ENCODE results near the gene KCND3. TPM values are rescaled to one million over a fixed set of nuclear protein-coding genes. Genes with fewer than 3 reads are reported as not detected.
"Not testable (repeated sequence)": the region's sequence is repeated elsewhere in the genome, so short reads cannot be mapped to it uniquely, and the experiment has no call there.

KCND3 gene
- total RNA-seq, 1 donor: 0.31 TPM

DNA sequence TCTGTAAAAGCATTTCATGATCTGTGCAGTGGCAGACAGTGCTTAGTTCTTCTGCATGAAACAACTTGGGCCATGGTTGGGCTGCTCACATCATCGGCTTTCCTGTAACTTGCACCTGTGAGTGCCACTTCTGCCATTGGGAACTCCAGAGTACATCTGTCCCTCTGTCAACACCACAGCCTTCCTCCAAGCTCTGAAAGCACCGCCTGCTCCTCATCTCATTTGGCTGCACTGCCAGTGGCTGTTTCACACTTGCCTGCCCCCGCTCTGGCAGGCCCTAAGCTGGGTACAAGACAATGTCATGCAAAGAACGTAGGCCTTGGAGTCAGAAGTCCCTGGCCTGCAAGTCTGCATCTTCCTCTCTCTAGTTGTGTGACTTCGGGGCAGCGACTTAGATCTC, 187.4 kb downstream of the KCND3 start:
- H3K4me1 ChIP-seq (ENCODE audit: insufficient read depth, low read length): no peaks in the 10 kb centered on the region
- no peak overlapping the region for H3K4me3 ChIP-seq (ENCODE audit: low read length)
- no peaks in the 10 kb centered on the region for H3K9me3 ChIP-seq (ENCODE audit: low read depth, low read length)
- H3K27me3 ChIP-seq (ENCODE audit: insufficient read depth, low read length): no peaks in the 10 kb centered on the region

DNA sequence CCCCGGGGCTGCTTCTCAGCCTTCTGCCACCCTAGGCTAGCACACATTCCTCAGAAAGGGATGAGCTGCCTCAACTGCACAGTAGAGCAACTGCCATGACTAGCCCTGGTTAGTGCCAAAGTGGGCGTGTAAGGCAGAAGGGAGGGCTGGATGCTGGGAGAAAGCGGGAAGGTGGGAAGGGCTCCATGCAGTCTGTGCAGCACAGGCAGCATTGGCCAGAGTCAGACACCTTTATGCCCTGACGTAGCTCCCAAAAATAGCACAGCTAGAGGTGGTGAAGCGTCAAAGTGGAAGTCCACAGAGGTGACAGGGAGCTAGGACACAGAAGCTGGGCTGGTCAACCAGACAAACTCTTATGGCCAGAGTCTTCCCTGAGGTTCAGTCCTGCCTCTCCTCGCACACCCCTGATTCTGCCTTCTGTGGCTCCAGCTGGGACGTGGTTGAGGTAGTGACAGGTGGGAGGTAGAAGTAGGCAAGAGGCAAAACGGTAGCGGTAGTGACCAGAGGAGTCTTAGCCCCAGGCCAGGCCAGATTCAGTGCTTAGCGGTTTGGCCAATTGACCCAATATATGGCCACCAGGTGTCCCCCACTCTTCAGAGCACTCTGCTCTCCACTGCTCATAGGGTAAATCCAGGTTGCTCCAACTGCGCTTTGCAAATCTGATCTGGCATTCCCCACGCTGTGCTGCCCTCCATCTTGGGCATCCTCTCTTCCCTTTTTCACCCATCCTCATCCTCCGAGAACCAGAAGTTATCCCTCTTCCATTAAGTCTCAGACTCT, 188.2 kb downstream of the KCND3 start:
- H3K9me3 ChIP-seq (ENCODE audit: low read depth, low read length): no peaks in the 10 kb centered on the region
- no peak overlapping the region for H3K4me3 ChIP-seq (ENCODE audit: low read length)
- no peaks in the 10 kb centered on the region for H3K4me1 ChIP-seq (ENCODE audit: insufficient read depth, low read length)
- no peaks in the 10 kb centered on the region for H3K27me3 ChIP-seq (ENCODE audit: insufficient read depth, low read length)

DNA sequence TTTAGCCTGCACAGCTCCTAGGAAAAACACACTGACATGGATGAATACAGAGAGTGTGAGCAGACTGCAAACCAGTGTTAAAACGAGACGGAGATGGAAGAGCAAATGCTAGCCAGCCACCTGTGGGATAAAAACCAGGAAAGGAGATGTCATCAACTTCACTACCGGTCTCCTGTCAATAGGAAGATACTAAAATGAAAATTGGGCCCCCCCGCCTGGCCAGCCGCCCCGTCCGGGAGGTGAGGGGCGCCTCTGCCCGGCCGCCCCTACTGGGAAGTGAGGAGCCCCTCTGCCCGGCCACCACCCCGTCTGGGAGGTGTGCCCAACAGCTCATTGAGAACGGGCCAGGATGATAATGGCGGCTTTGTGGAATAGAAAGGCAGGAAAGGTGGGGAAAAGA, 189.7 kb downstream of the KCND3 start:
- not testable (repeated sequence) for H3K4me3 ChIP-seq (ENCODE audit: low read length)

DNA sequence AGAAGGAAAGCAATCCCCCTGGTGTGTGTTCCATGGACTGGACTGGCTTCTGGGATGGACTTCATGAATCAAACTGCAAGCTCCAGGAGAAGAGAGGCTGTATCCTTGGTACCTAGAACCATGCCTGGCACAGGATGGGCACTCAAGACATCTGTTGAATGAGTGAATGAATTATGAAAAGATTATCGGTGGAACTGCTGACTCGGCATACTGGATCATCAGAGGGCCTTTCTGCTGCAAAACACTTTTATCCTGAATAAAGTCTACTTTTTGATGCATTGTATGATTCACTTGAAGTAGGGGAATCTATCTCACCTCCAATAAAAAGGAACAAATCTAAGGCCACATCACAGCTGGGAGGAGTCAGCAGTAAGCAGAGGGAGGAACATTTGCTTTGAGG, 190.9 kb downstream of the KCND3 start:
- Histone ChIP-seq H3K9me3 (ENCODE audit: low read depth, low read length) (no peaks in the 10 kb centered on the region), H3K4me1 (ENCODE audit: insufficient read depth, low read length) (no peaks in the 10 kb centered on the region), H3K27me3 (ENCODE audit: insufficient read depth, low read length) (no peaks in the 10 kb centered on the region), H3K4me3 (ENCODE audit: low read length) (no peak overlapping the region)

More for the DNA sequence above, 189.7 kb downstream of the KCND3 start:
- not testable (repeated sequence) for H3K27me3 ChIP-seq (ENCODE audit: insufficient read depth, low read length); H3K4me1 ChIP-seq (ENCODE audit: insufficient read depth, low read length); H3K9me3 ChIP-seq (ENCODE audit: low read depth, low read length)

DNA sequence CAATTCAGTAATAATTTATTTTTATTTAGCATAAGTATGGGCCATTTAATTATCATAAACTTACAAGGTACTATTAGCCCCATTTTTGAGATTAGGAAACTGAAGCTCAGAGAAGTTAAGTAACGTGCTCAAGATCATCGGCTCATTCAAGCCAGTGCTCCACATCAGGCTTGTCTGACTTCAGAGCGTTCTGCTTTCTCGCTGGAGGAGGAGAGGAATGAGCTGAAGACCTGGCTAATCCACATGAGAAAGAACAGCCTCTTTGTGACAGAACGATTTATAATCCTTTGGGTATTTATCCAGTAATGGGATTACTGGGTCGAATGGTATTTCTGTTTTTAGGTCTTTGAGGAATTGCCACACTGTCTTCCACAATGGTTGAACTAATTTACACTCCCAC, 194.1 kb downstream of the KCND3 start:
- Histone ChIP-seq H3K9me3 (ENCODE audit: low read depth, low read length) (no peaks in the 10 kb centered on the region), H3K4me3 (ENCODE audit: low read length) (no peak overlapping the region), H3K4me1 (ENCODE audit: insufficient read depth, low read length) (no peaks in the 10 kb centered on the region), H3K27me3 (ENCODE audit: insufficient read depth, low read length) (peaks cover 6% of the 10 kb centered on the region)

DNA sequence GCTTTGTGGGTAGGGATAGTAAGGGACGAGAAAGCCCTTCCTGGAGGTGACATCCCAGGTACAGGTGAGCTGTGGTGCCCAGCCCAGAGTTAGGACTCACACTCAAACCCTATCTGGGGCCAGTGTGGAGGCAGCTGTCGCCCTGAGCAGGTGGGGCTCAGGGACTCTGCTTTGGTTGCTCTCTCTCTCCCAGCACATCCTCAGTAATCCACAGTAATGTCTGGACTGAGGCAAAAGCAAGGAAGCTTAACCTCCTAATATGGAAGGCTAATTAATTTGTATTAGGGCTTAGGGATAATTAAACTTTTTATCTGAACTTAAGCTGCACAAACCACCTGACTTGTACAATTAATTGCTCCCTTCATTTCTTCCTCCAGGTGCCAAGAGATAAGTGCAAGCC, 195.5 kb downstream of the KCND3 start:
- H3K4me3 ChIP-seq (ENCODE audit: low read length): no peak overlapping the region
- no peaks in the 10 kb centered on the region for H3K9me3 ChIP-seq (ENCODE audit: low read depth, low read length)
- H3K27me3 ChIP-seq (ENCODE audit: insufficient read depth, low read length): peaks cover 6% of the 10 kb centered on the region
- no peaks in the 10 kb centered on the region for H3K4me1 ChIP-seq (ENCODE audit: insufficient read depth, low read length)

DNA sequence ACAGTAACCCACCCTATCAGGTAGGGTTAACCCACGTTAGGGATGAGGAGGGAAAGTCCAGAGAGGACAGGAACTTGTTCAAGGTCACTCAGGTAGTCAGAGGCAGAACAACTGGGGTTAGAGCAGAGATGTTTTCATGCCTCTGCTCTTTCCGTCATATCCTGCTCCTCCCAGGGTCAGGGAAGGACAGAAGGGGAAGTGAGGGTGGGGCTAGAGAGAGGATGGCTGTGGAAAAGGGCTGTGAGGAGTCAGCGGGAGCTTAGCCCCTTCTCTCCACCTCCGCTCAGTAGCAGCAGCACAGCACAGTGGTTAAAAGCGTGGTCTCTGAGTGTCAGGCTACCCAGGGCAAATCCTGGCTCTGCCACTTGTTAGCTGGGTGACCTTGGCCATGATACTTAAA, 197.2 kb downstream of the KCND3 start:
- Histone ChIP-seq H3K9me3 (ENCODE audit: low read depth, low read length) (no peaks in the 10 kb centered on the region), H3K4me1 (ENCODE audit: insufficient read depth, low read length) (no peaks in the 10 kb centered on the region), H3K4me3 (ENCODE audit: low read length) (no peak overlapping the region), H3K27me3 (ENCODE audit: insufficient read depth, low read length) (peaks cover 6% of the 10 kb centered on the region)

DNA sequence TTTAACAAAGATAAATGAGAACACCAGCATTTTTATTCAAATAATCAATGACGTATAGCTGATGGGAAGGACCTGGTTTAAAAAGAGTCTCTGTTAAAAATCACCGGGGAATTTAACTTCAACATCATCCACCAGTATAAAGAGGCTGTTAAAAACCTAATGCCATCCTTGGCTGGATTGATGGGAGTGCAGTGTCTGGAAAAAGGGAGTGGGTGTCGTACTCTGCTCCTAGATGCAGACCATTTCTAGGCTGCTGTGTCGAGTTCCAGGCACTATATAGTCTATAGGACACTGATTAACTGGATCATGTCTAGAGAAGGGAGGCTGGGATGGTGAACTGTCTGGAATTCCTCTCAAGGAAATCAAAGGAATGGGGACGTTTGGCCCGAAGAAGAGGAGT, 197.7 kb downstream of the KCND3 start:
- no peak overlapping the region for H3K4me3 ChIP-seq (ENCODE audit: low read length)
- H3K9me3 ChIP-seq (ENCODE audit: low read depth, low read length): no peaks in the 10 kb centered on the region
- H3K27me3 ChIP-seq (ENCODE audit: insufficient read depth, low read length): peaks cover 6% of the 10 kb centered on the region
- H3K4me1 ChIP-seq (ENCODE audit: insufficient read depth, low read length): no peaks in the 10 kb centered on the region

DNA sequence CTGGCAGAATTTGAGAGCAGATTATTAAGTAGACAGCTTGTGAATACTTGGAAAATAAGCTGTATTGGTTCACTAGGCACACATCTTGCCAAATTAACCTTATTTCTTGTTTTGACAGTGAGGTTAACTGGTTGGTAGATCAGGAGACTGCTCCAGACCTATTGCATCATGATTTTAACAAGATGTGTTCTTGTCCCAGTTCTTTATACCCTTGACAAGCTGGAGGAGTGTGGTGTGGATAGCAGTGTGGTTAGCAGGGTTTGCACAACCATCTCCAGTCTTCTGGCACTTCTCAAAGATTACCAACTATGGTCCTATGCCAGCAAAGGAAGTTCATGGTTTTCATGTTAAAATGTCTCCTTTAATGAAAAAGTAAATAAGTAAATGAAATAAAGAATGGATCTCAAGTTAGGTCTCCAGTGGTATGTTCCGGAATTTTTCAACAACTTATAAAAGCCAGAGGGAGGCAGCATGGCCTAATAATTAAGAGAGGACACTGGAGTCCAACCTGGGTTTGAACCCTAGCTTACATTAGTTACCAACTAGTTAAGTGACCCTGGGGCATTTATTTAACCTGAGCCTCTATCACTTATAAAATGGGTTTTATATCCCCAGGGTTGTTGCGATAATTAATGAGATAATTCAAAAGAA, 199.7 kb downstream of the KCND3 start:
- H3K9me3 ChIP-seq (ENCODE audit: low read depth, low read length): no peaks in the 10 kb centered on the region
- no peaks in the 10 kb centered on the region for H3K4me1 ChIP-seq (ENCODE audit: insufficient read depth, low read length)
- no peak overlapping the region for H3K4me3 ChIP-seq (ENCODE audit: low read length)
- H3K27me3 ChIP-seq (ENCODE audit: insufficient read depth, low read length): peaks cover 6% of the 10 kb centered on the region

DNA sequence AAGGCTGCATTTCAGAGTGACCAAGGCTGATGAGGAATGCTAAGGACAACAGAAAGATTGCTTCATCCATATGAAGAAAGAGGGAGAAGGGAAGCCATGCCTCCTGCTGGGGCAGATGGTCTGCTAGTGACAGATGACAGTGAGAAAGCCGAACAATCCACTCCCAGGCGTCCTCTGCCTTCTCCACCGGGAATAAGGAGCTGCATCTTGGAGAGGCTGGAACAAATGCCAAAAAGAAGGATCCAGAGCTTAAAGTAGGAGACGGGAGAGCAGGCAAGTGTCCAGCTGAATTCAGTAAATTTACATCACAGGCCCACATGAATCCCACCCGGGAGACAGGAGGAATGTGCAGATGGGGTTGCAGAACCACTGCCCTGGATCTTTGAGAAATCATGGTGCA, 200.3 kb downstream of the KCND3 start:
- no peak overlapping the region for H3K4me3 ChIP-seq (ENCODE audit: low read length)
- H3K4me1 ChIP-seq (ENCODE audit: insufficient read depth, low read length): no peaks in the 10 kb centered on the region
- peaks cover 6% of the 10 kb centered on the region for H3K27me3 ChIP-seq (ENCODE audit: insufficient read depth, low read length)
- no peaks in the 10 kb centered on the region for H3K9me3 ChIP-seq (ENCODE audit: low read depth, low read length)

DNA sequence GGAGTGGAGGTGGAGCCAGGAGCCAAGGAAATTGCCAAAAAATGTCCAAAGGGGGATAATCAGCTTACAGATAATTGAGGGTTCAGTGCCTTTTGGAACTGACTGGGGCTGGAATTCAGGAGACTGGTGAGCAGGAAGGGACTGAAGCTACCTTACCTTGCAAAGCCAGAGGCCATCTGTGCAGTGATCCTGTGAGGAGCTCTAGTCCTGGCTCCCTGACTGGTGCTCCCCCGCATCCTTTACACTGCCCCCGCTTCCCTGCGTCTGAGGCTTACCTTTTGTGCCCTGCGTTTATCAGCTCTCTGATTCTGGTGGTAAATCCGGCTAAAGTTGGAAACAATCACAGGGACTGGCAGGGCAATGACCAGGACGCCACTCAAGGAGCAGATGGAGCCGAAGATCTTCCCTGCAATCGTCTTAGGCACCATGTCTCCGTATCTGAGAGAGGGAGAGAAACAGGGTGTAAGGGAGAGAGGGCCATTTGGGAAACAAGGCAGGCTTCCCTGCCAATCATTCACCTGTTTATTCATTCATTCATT, 202.7 kb downstream of the KCND3 start:
- no peaks in the 10 kb centered on the region for H3K9me3 ChIP-seq (ENCODE audit: low read depth, low read length)
- H3K4me3 ChIP-seq (ENCODE audit: low read length): no peak overlapping the region
- no peaks in the 10 kb centered on the region for H3K27me3 ChIP-seq (ENCODE audit: insufficient read depth, low read length)
- no peaks in the 10 kb centered on the region for H3K4me1 ChIP-seq (ENCODE audit: insufficient read depth, low read length)

DNA sequence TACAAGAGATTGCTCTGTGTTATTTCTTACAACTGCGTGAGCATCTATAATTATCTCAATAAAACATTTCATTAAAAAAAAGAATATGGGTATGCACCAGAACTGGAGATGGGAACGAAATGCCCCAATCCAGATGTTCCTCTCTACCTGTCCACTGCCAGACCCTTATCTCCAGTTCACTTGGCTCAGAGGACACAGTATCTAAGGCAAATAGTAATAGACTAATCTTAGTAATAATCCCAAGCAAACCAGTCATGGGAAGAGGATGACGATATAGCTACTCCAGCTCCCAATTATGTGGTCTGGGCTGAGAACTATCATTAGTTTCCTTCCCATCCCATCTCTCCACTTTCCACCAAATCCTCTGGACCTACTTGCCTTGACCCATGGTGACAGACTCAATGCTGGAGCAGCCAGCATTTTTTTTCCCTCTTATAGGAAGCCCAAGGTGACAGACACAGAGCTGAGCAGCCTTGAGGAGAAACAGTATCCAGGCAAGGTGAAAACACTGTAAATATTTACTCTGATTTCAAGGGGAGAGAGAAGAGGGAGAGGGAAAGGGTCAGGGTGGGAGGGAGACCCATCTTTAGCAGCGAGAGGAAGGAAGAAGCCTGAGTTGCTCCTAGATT, 205.1 kb downstream of the KCND3 start:
- no peaks in the 10 kb centered on the region for H3K9me3 ChIP-seq (ENCODE audit: low read depth, low read length)
- H3K27me3 ChIP-seq (ENCODE audit: insufficient read depth, low read length): no peaks in the 10 kb centered on the region
- H3K4me3 ChIP-seq (ENCODE audit: low read length): no peak overlapping the region
- no peaks in the 10 kb centered on the region for H3K4me1 ChIP-seq (ENCODE audit: insufficient read depth, low read length)

DNA sequence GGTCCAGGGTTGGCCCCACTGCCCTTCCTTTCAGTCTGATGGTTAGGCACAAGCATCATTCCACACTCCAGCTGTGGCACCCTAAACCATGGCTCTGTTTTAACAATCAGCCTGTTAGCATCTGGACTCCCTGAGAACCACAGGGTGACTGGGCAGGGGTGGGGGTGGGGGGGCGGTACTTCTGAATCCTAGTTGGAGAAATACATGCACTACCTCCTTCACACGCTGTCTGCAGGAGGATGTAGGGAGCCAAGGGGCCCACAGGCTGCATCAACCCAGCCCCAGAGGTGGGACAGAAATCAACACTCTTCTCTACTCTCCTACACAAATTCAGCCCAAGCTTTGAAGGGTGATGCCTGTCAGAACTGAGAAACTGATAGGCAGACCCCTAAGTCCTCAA, 209.9 kb downstream of the KCND3 start:
- Histone ChIP-seq H3K9me3 (ENCODE audit: low read depth, low read length) (no peaks in the 10 kb centered on the region), H3K4me3 (ENCODE audit: low read length) (no peak overlapping the region), H3K27me3 (ENCODE audit: insufficient read depth, low read length) (no peaks in the 10 kb centered on the region), H3K4me1 (ENCODE audit: insufficient read depth, low read length) (no peaks in the 10 kb centered on the region)

DNA sequence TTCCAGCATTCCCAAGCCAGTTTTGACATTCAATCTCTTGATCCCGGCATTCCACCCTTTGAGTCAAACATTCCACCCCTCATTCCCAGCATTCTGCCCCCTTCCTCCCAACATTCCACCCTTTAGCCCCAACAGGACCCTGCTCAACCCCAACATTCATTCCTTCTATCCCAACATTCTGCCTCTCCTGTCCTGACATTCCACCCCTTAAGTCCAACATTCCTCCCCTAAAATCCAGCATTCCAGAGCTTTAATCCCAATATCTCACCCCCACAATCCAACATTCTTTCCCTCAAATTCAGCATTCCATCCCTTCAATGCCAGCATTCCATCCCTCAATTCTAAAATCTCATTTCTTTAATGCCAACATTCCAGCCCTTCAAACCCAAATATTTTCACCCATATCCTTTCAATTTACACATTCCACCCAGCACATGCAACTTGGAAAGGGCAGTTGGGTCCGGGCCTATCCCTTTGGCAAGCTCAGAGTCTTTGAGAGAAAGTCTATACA, 210.9 kb downstream of the KCND3 start:
- H3K4me1 ChIP-seq (ENCODE audit: insufficient read depth, low read length): no peaks in the 10 kb centered on the region
- no peaks in the 10 kb centered on the region for H3K9me3 ChIP-seq (ENCODE audit: low read depth, low read length)
- no peaks in the 10 kb centered on the region for H3K27me3 ChIP-seq (ENCODE audit: insufficient read depth, low read length)
- no peak overlapping the region for H3K4me3 ChIP-seq (ENCODE audit: low read length)

DNA sequence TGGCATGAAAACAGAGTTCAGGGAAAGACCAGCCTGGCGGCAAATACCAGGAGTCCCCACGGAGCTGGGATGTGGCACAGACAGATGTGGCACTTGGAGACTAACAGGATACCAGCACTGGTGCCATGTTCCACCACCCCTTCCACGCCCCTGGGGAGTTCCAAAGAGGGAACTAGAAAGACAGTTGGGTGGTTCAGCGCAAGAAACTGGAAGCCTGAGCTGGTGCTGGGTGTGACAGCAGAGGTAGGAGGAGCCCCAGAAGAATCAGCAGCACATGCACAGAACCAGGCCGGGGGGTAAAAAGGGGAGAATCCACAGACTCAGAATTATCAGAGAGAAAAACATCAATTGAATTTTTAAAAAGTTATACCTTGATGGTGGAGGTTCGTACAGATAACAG, 211.4 kb downstream of the KCND3 start:
- H3K4me3 ChIP-seq (ENCODE audit: low read length): no peak overlapping the region
- no peaks in the 10 kb centered on the region for H3K9me3 ChIP-seq (ENCODE audit: low read depth, low read length)
- no peaks in the 10 kb centered on the region for H3K4me1 ChIP-seq (ENCODE audit: insufficient read depth, low read length)

More for the DNA sequence above, 211.4 kb downstream of the KCND3 start:
- H3K27me3 ChIP-seq (ENCODE audit: insufficient read depth, low read length): no peaks in the 10 kb centered on the region

Data from mononuclear cell (primary cell).